HTERT RPE-1 (cell line): ENCODE data around the gene DDB1.

Experiments
- in situ Hi-C: fragments of 300-500 bp; cut with MboI; formaldehyde crosslinking; loops from 4 replicates; pipeline ENCODE4 v1.14.3; 2020; ENCODE audit warnings: low sequenced_read_pairs

The DDB1 gene

DNA sequence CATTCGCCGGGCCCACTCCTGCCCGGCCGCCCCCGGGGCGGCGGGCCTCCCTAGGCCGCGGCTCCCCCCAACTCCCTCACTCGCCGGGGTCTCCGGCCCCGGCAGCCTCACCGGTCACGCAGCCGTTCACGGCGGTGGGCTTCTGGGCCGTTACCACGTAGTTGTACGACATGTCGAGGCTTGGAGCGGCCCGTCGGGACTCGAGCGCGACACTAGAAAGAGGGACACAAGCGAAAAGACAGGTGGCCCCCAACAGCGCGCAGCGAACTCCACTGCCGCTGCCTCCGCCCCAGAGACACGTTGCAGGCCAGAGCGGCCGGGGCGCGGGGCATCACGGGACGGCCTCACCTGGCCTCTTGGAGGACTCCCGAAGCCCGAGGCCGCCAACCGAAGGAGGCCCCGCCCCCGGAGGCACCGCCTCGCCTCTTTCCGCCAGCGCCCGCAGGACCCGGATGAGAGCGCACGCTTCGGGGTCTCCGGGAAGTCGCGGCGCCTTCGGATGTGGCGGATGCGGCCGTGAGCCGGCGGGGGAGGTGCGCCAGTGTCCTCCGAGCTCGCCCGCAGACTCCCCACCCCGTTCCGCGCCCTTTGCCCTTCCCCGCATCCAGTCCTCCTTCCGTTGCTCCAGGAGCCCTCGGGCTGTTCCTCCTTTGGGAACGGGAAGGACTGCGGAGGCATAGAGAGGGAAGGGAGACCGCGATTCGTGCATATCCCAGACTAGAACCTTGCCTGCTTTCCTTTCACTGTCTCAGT lies at the start of gene DDB1, which contains the start of gene TKFC:
TSS of gene DDB1 (minus strand) at position 309 of the 753 bp plus-strand sequence. CDS start at position 172, 137 bp downstream.
TSS of gene TKFC (plus strand) at position 432 of the 753 bp plus-strand sequence. CDS start 1,501 bp downstream, outside the sequence.
- in situ Hi-C loops, result no loop called here

DNA sequence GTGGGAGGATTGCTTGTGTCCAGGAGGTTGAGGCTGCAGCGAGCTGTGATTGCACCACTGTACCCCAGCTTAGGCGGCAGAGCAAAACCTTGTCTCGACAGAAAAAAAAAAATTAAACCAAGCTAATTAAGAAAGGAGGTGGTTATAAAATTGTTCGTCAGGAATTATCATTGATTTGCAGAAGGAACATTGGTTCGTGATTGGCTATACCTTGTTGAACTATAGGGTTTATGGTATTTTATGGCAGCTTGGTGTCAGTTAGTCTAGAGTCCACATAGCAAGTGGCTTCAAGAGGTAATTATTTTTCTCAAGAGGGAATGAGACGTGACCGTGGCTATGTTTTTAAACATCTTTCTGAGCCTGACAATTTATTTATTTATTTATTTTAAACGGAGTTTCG lies 48.0 kb upstream of the DDB1 start:
- in situ Hi-C loops, result no loop called here

DNA sequence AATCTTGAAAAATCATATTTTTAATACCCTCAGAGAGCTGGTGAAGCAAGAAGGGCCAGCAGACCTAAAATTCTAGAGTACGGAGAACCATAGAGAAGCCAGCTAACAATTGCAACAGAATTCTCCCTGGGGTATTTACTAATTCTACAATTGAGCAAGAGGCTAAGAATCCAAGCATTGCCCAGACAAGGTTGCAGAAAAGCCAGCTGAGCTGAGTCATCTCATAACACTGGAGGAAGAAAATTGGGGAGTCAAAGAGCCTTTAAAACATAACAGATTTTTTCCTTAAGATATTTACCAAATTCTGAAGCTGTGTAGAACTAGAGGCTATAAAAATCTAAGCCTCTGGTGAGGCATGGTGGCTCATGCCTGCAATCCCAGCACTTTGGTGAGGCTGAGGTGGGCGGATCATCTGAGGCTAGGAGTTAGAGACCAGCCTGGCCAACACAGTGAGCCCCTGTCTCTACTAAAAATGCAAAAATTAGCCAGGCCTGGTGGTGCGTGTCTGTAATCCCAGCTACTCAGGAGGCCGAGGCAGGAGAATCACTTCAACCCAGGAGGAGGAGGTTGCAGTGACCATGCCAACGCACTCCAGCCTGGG lies 45.9 kb upstream of the DDB1 start:
- in situ Hi-C loops, result no loop called here

DNA sequence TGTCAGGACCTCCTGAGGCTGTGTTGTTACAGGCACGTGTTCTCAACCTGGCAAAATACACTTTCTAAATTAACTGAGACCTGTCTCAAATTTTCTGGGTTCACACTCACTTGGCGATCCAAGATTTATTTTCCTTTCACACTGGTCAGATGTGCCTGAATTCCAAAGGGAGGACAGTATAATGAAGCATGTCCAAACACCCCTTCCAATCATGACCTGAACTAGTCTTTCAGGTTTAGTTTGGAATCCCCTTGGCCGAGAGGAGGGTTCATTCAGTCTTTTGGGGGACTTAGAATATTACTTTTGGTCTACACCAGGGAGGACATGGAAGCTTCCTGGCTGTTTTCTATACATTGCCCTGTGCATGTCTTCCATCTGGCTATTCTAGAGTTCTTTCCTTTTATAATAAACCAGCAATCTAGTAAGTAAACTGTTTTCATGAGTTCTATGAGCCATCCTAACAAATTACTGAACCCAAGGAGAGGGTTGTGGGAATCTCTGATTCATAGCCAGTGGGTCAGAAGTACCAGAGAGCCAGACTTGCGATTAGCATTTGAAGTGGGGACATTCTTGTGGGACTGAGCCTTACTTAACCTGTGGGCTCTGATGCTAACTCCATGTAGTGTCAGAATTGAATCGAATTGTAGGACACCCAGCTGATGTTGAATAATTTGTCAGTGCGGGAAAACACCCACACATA lies 44.7 kb upstream of the DDB1 start:
- in situ Hi-C loops, result no loop called here

DNA sequence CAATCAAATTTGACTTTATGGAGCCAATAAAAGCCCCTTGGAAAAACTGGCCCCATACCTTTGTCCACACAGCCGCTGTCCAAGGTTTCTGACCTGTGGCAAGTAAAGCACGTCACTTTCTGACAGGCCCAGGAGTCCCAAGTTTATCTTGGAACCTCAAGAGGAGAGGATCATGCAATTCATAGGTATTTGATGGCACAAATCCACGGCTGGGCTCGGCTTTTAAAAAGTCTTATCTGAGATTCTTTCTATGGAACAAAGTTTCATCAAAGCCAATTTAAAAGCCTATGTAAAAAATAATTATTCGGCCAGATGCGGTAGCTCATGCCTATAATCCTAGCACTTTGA lies 42.8 kb upstream of the DDB1 start:
- in situ Hi-C loops, result no loop called here

DNA sequence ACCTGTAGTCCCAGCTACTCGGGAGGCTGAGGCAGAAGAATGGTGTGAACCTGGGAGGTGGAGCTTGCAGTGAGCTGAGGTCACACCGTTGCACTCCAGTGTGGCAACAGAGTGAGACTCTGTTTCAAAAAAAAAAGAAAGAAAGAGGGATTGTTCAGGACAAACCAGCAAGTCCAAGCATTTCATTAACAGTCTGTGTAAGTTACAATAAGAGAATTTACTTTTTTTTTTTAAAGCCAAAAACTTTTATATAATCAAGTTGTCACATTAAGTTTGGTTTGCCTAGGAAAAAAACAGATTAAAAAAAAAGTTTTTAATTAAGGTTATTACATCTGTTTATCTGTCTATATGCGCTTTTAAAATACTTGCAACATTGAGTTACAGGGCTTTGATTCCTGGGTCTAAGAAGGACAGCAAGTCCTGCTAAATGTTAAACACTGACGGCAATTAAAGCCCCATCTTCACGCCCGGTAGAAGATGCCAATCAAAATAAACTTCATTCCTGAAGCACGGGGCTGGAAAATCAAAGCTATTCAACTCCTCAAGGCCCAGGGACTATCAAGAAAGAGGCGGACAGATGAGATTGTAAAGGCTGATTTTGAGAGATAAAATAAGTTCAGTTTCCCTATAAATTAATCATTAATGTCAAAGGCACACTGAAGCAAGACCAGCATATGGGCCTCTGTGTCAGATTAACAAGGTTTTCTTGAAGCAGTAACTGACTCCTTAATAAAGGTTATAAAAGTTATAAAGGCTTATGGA lies 39.9 kb upstream of the DDB1 start:
- in situ Hi-C loops, result no loop called here

DNA sequence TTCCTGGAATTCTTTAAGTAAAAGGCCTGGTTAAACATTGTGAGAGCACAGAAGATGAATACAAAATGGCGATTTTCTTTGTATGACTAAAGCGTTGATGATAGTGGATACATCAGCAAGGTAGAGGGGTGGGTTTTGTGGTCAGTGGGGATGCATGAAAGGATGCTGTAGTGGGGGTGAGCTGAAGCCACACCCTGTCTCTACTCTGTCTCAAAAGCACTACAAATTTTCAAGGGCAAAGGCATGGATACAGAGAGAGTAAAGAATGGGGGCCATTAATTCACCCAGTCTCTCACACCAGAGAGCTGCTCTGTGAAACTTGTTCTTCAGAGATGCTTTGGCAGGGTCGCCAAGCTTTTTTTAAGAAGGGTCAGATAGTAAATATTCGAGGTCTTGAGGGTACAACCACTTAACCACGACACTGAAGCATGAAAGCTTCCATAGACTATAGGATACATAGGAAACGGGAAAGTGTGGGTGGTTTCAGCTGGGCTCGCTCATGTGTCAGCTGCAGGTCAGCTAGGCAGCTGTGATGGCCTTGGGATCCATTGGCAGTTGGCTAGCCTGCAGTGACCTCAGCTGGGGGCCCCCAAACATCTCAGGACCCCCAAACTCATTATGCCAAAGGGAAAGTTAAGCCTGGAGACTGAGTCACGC lies 37.6 kb upstream of the DDB1 start:
- in situ Hi-C loops, result no loop called here

DNA sequence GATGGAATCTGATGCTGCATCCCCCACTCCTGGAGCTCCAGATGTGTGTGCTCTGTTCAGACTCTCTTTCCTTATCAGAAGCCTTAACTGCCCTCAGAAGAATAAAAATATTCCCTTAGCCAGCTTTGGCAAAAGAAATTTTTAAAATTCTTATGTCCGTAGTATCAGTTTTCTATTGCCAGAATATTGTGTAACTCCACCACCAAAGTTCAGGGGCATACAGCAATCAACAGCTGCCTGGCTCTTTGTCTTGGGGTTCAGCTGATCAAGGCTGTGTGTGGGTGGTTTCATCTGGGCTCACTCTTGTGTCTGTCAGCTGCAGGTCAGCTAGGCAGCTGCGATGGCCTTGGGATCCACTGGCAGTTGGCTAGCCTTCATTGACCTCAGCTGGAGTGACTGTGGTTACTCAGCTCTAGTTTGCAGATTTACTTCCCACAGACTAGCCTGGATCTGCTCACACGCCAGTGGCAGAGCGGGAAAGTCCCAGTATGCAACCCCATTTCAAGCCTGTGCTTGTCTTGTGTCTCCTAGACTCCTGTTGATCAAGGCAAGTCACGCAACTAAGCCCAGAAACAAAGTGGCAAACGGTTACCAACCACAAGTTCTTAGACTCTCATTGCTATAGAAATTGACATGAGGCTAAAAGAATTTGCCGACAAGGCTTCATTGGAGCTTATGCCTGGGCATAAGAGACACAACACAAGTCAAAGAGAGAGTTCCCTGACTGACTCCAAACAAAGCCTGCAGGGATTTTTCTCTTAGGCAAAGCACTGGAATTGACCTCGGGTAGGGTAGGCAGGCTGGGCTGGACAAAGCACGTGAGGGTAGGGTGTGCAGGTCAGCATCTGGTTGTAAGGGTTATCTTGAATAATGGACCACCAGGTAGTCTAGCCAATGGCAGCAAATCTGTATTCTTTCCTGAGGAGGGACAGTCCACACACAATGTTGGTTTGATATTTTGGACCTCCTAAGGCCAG lies 36.8 kb upstream of the DDB1 start:
- in situ Hi-C loops, result no loop called here

DNA sequence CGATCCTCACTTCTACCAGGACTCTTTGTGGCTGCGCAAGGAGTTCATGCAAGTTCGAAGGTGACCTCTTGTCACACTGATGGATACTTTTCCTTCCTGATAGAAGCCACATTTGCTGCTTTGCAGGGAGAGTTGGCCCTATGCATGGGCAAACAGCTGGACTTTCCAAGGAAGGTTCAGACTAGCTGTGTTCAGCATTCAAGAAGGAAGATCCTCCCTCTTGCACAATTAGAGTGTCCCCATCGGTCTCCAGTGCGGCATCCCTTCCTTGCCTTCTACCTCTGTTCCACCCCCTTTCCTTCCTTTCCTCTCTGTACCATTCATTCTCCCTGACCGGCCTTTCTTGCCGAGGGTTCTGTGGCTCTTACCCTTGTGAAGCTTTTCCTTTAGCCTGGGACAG lies 35.7 kb upstream of the DDB1 start:
- in situ Hi-C loops, result no loop called here

DNA sequence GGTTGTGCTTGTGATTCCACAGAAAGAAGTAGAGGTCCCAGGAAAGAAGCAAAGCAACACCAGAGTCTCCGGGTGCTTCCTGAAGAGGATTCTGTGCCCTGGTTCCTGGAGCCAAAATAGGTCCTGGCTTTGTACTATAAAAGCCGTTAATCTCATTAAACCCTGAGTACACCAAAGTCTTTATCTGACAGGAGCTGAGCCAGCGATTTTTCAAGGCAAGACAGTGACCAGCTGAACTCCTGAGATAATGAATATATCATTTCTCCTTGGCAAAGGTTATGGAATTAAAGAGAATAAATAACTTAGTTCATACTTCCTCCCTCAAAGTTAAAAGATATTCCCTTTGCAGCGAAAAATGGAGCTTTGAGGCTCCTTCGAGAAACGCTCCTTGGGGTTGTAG lies 34.5 kb upstream of the DDB1 start:
- in situ Hi-C loops, result no loop called here

DNA sequence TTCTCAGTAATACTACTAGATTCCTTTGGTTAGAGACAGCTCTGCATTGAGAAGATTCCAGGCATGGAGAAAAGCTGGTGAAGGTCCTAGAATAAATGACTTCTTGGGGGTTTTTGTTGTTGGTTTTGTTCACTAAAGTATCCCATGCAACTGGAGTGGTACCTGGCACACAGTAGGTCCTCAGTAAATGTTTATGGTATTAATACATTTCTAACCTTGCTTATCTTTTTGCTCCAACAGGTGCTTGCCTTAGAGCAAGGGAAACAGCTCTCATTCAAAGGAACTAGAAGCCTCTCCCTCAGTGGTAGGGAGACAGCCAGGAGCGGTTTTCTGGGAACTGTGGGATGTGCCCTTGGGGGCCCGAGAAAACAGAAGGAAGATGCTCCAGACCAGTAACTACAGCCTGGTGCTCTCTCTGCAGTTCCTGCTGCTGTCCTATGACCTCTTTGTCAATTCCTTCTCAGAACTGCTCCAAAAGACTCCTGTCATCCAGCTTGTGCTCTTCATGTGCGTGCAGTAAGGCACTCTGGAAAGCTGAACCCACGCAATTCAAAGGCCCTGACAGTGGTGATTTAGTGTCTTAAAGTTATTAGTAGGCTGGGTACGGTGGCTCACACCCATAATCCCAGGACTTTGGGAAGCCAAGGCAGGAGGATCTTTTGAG lies 31.2 kb upstream of the DDB1 start:
- in situ Hi-C loops, result no loop called here

DNA sequence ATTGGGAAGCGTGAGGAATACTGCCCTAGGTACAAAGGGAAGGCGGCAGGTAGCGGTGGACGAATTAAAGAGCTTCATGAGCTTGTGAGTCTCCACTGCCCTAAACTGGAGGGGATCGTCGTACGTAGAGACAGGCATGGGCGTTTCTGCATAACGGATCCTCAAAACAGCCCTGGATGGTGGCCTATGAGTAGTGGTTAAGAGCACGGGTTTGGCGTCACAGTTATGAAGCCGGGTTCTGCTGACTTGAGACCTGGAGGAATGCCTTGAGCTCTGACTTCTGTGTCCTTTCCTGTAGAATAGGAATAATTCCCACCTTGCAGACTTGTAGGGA lies 29.6 kb upstream of the DDB1 start:
- in situ Hi-C loops, result no loop called here

DNA sequence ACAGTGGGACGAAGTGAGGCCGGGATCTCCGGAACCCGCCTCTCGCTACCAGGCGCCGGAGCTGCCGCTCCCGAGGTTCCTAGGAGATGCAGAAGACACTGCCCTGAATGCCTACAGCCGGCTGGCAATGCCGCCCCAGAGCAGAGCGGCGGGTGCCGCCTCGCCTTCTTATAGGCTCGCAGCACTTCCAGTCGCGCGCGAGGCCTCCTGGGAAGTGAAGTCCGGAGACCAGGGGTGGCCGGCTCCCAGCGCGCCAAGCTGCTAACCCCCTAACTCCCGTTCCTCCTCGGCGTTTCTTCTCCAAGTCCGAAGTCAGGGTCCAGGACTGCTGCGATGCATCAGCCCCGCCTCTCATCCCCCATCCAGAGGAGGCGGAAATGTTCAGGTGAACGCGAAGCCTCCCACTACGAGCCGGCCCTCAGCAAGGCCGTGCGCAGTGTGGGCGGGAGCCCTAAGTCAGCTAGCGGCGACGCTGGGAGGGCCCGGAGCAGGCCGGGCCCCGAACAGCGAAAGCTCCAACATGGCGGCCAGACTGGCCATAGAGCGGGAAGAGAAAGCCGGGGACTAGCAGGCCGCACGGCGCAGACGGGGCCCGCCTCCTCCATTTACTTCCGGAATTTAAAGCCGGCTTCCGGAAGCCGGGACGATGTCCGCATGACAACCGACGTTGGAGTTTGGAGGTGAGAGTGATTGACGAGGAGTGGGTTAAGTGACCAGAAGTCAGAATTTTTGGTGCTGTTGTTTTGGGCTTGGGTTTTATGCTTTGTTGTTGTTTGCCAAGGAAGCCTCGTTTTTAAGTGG lies 29.0 kb upstream of the DDB1 start, which contains the start of the genes CYB561A3 and TMEM138:
TSS of gene CYB561A3 (minus strand) at position 142 of the 801 bp plus-strand sequence. CDS start 5,169 bp downstream, outside the sequence.
TSS of gene TMEM138 (plus strand) at position 634 of the 801 bp plus-strand sequence. CDS start 2,017 bp downstream, outside the sequence.
- in situ Hi-C loops, result no loop called here

DNA sequence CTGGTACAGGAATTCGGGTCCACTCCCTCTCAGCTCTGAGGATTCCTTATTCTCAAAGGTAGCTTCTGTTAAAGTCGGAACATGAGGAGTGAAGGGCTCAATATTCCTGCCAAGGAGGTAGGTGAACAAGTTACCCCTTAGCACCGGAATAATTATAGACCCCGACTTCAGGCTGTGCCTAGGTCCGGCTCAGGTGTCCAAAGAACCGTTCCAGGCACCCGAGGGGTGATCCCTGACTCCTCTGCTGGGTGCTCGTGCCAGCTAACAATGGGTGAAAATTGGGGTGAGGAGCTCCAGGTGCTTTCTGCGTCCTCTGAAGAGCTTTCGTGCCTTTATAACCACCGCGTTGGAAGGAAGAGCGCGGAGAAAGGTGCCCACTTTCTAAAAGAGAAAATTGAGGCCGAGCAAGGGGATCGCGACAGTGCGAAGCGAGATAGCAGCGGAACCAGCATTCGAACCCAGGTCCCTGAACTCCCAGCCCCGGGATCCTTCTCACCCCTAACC lies 28.4 kb upstream of the DDB1 start:
- in situ Hi-C loops, result no loop called here

DNA sequence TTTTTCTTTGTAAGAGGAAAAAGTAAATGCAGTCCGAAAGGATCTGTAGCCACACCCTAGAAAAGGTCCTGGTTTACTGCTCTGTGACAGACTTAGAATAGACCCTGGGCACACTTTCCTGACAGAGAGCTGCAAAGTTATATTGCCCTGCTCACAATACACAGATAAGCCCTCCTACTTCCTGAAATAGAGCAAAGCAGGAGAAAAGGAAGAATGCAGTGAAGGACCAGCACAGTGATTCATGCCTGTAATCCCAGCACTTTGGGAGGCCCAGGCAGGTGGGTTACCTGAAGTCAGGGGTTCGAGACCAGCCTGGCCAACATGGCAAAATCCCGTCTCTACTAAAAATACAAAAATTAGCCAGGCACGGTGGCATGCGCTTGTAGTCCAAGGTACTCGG lies 26.6 kb upstream of the DDB1 start:
- in situ Hi-C loops, result no loop called here

DNA sequence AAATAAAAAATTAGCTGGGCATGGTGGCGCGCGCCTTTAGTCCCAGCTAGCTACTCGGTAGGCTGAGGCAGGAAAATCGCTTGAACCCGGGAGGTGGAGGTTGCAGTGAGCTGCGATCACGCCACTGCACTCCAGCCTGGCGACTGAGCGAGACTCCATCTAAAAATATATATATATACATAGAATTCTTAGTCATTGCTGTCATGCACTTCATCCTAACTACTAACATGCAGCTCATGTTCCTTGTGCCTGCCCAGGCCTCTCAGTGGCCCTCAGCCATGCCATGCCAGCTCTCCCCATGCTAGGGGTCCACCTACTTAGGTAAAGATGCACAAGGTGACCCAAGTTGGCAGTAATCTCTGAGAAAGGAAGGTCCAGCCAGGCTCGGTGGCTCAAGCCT lies 25.7 kb upstream of the DDB1 start:
- in situ Hi-C loops, result no loop called here

DNA sequence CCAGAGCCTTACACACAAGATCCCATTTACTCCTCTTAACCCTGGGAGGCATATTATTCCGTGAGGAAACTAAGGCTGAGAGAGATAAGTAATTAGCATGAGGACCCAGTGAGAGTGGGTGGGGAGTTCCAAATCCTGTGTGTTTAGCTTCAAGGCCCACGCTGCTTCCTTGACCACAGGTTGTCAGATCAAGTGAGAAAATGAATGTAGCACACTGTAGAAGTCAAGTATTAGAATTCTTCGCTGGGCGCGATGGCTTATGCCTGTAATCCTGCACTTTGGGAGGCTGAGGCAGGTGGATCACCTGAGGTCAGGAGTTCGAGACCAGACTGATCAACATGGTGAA lies 25.0 kb upstream of the DDB1 start:
- in situ Hi-C loops, result no loop called here

DNA sequence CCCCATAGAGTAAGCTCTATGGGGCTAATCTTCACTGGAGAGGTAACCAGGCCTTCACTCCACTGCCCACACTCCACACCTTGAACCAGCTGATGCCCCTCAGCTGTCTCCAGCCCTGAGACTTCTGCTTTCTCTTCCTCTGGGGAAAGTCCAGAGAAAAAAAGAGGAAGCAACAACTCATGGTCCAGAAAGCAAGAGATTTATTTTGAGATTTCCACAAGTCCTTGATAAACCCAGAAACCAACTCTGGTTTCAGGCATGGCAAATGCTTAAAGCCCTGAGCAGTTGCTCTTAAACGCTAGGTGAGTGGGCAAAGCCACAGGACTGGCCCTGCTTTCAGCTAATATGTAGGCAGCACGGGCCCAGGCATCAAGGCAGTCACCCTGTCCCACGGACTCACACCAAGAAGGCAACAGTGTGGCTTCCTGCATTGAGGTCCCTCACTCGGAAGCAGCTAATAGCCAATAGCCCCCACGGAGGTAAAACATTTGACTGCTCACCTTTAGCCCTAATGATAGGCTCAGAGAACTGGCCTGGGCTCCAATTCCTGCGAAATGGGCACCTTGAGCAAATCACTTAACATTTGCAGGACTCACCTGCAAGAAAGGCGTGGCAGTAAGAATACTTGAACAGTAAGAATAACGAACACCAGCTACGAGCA lies 24.5 kb upstream of the DDB1 start:
- in situ Hi-C loops, result no loop called here
